GM21390 (cell line): ENCODE measurements around the gene MACIR.

Experiments
- ATAC-seq: cut with Tn5 transposase; IDR thresholded peaks from one replicate; pipeline ENCODE4 v1.9.1; 2021; ENCODE audit not compliant: unreplicated experiment

The MACIR gene

GRCh38 chr5:103289024-103289423, 30.5 kb downstream of the MACIR start:
- no peak for ATAC-seq

GRCh38 chr5:103290846-103291245, 32.3 kb downstream of the MACIR start:
- ATAC-seq, result no peak

GRCh38 chr5:103291606-103292005, 33.0 kb downstream of the MACIR start:
- ATAC-seq, result no peak

- no peak for ATAC-seq
Observed at GRCh38 chr5:103293099-103293498, 34.5 kb downstream of the MACIR start.

DNA sequence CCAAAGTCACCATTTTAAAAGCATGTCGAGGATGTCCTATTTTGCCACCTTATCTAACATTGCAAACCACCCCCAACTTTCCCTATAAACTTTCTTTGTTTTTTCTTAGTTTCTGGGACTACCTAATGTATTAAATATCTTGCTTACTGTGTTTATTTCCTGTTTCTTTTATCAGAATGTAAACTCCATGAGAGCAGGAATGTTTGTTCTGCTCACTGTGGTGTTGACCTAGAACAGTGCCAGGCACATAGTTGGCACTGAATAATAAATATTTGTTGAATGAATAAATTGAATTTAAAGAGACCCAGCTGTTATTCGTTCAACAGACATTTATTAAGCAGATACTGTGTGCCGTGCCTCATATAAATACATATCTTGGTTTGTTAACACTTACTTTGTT, 35.2 kb downstream of the MACIR start:
- ATAC-seq, result no peak

GRCh38 chr5:103294906-103295305, 36.3 kb downstream of the MACIR start:
- no peak for ATAC-seq

- ATAC-seq, result no peak
Observed at GRCh38 chr5:103295424-103295823, 36.9 kb downstream of the MACIR start.

- no peak for ATAC-seq
Observed at GRCh38 chr5:103295871-103296270, 37.3 kb downstream of the MACIR start.

GRCh38 chr5:103298117-103298516, 39.6 kb downstream of the MACIR start:
- ATAC-seq, result no peak

GRCh38 chr5:103298607-103299188, 40.1 kb downstream of the MACIR start:
- no peak for ATAC-seq

GRCh38 chr5:103305809-103306208, 47.2 kb downstream of the MACIR start:
- no peak for ATAC-seq

DNA sequence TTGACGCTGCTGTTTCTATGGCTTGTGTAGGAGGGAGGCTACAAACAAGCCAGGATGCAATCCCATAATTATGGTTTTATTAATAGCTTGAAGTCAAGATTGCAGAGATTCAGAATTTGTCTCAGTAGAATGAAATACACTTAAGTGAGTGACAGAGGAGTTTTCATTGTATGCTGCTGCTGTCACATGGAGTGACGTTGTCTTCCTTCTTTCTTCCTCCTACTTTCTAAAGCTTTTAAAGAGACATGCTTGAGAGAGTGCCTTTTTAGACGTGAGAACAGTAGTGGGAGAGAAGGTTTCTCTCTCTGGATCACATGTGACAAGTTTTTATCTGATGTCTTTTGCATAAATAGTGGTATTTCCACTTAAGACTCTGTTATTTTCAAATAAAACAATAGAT, 48.9 kb downstream of the MACIR start:
- no peak for ATAC-seq

DNA sequence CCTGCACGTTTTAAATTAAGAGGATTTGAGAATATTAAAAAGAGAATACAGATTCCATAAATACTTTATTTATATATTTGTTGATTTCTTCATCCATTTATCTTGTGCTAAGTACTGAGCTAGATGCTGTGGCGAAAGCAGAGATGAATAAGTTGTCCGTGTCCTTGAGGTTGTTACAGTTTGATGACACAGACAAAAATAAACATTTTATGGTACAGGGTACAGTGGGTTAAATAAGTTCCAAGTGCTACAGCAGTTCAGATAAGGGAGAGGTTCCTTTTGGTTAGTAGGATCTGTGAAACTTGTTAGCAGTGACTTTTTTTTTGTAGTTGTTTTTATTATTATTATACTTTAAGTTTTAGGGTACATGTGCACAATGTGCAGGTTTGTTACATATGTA, 50.2 kb downstream of the MACIR start:
- no peak for ATAC-seq

DNA sequence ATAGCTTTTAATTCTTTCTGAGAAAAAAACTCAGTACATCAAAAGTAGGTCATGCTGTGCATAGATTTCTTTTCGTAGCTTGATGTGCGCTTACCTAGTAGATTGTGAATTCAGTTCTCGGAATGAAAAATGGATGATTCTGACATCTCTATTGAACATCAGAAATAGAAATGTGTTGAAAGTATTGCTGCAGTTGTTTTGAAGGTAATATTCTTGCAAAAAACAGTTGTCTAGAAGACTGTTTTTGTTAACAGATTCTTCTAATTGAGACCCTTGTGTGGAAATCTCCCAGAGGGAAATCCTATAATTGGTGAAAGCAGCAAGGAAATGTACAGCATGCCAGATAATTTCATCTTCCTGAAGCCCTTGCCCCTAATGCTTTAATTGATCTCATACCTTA, 54.5 kb downstream of the MACIR start:
- no peak for ATAC-seq

DNA sequence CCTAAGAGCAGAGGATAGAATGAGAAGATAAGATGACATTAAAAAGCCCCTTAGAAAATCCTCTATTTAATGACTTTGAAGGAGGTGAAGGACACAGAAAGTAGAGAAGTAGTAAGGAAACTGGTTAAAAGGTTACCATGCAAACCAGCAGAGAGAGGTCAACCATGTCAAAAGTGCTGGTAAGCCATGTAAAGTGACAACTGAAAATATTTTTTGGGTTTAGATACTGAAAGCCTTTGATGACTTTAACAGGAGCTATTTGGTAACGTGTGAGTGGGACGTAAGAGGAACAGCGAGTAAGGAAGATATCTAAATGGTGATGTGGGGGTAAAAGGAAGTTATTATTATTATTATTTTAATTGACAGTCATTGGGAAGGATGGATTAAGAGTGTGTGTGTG, 56.9 kb downstream of the MACIR start:
- ATAC-seq, result no peak

DNA sequence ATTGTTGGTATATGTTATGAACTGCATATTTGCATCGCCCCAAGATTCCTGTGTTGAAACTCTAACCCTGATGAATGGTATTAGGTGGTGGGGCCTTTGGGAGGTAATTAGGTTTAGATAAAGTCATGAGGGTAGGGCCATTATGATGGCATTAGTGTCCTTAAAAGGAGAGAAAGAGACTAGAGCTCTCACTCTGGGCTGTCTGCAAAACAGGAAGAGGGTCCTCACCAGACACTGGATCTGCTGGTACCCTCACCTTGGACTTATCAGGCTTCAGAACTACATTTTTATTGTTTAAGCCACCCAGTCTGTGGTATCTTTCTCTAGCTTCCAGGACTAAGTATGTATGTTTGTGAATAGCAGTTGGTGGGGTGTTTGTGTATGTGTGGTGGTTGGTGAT, 68.9 kb downstream of the MACIR start:
- ATAC-seq, result no peak

GRCh38 chr5:103327893-103328292, 69.3 kb downstream of the MACIR start:
- ATAC-seq, result no peak
